GM18868 (cell line): ENCODE measurements around the gene LMF2.

Source experiments
- ATAC-seq: cut with Tn5 transposase; IDR thresholded peaks from one replicate; pipeline ENCODE4 v1.9.1; 2021; ENCODE audit warnings: mild to moderate bottlenecking, moderate library complexity; ENCODE audit not compliant: unreplicated experiment

LMF2 gene

GRCh38 chr22:50504369-50505211 lies 2.9 kb downstream of the LMF2 start:
- no peak for ATAC-seq

GRCh38 chr22:50503475-50504145 lies 3.9 kb downstream of the LMF2 start:
- ATAC-seq: no peak

GRCh38 chr22:50502628-50503474 lies 4.7 kb downstream of the LMF2 start:
- no peak for ATAC-seq

GRCh38 chr22:50502096-50502495 lies 5.4 kb downstream of the LMF2 start:
- ATAC-seq: no peak

- ATAC-seq: no peak
Measured at GRCh38 chr22:50500452-50500851, 7.0 kb downstream of the LMF2 start.

- ATAC-seq: no peak
Measured at GRCh38 chr22:50498322-50498890, 9.1 kb downstream of the LMF2 start.

GRCh38 chr22:50497093-50497492 lies 10.4 kb downstream of the LMF2 start:
- ATAC-seq: no peak

- no peak for ATAC-seq
Measured at GRCh38 chr22:50490531-50491308, 16.8 kb downstream of the LMF2 start.

GRCh38 chr22:50489363-50490243 lies 17.9 kb downstream of the LMF2 start:
- ATAC-seq: no peak

GRCh38 chr22:50488886-50489285 lies 18.6 kb downstream of the LMF2 start:
- ATAC-seq: no peak

GRCh38 chr22:50488006-50488677 lies 19.4 kb downstream of the LMF2 start:
- no peak for ATAC-seq

- ATAC-seq: no peak
Measured at GRCh38 chr22:50487290-50488005, 20.1 kb downstream of the LMF2 start.

GRCh38 chr22:50486561-50487289 lies 20.8 kb downstream of the LMF2 start, which contains the start of gene MIOX:
Gene MIOX (plus strand): TSS chr22:50486859. CDS start chr22:50486898, 39 bp downstream.
- ATAC-seq: no peak

- no peak for ATAC-seq
Measured at GRCh38 chr22:50485221-50486131, 22.0 kb downstream of the LMF2 start.

- no peak for ATAC-seq
Measured at GRCh38 chr22:50483977-50484853, 23.3 kb downstream of the LMF2 start.
